HCT116 (cell line): ENCODE data around the gene SARNP. TPM values are rescaled to one million over a fixed set of nuclear protein-coding genes. Genes with fewer than 3 reads are reported as not detected.

Experiments used
- ATAC-seq: fragments of 200-7000 bp; cut with Tn5 transposase; 2 replicates; pipeline ENCODE4 v1.9.1; 2020; ENCODE audit warnings: mild to moderate bottlenecking, moderate library complexity
- BruUV-seq: library from RNA; stranded (reverse); fragments of 400-500 nt; replicated peaks from 2 replicates; lab custom pipeline; 2021; lab: Mats Ljungman, UMichigan
- CTCF ChIA-PET: fragments of 300-600 bp; sonication (Branson Sonifier 250); formaldehyde crosslinking; loops from one replicate; lab custom pipeline; 2021; ENCODE audit warnings: antibody characterized with exemption; lab: Charles Lee
- POLR2A ChIA-PET: fragments of 300-600, 350-600 bp; sonication (Branson Sonifier 250); formaldehyde crosslinking; loops from one replicate; lab custom pipeline; 2021; ENCODE audit warnings: antibody characterized with exemption; lab: Charles Lee
- RAD21 ChIA-PET, 2 experiments: fragments of 300-600 bp; sonication (Branson Sonifier 250); formaldehyde crosslinking; loops; one replicate each; lab custom pipeline; 2023; ENCODE audit warnings: low total read pairs in 2 of 2; ENCODE audit not compliant: uncharacterized antibody in 2 of 2, unreplicated experiment in 2 of 2, low non-redundant PET in 1 of 2; lab: Charles Lee
- DNase-seq: peaks from one replicate; pipeline ENCODE4 v3.0.0-alpha.2; 2010; ENCODE audit warnings: low read depth, low spot score
- H2AFZ ChIP-seq: fragments of 200-600 bp; shearing (Covaris generic), sonication (generic); 2 replicates; pipeline ENCODE4 v1.6.1; 2017; ENCODE audit warnings: low read depth, mixed run types, mixed read lengths, antibody characterized with exemption, low read length; ENCODE audit not compliant: poor library complexity, severe bottlenecking
- H3K27ac ChIP-seq: 2 replicates; pipeline ENCODE4 v1.5.1; 2012; ENCODE audit warnings: low read depth, low read length
- H3K27me3 ChIP-seq: fragments of 200-600 bp; sonication (generic); 2 replicates; pipeline ENCODE4 v1.6.1; 2016; ENCODE audit warnings: mixed run types, low read length, mixed read lengths; ENCODE audit not compliant: insufficient read depth
- H3K36me3 ChIP-seq, 2 experiments: fragments of 200-500 bp in 1 of 2; fragments of 200-600 bp in 1 of 2; sonication (Bioruptor generic) in 1 of 2; sonication (generic) in 1 of 2; 2 replicates each; pipeline versions ENCODE4 v1.5.1 to v1.6.1; 2014 to 2016; ENCODE audit warnings: low read length in 2 of 2, inconsistent platforms in 1 of 2, mixed read lengths in 1 of 2, mixed run types in 1 of 2; ENCODE audit not compliant: insufficient read depth in 2 of 2, control insufficient read depth in 1 of 2
- H3K4me1 ChIP-seq, 2 experiments: fragments of 200-600 bp in 1 of 2; sonication (generic) in 1 of 2; 2 replicates each; pipeline versions ENCODE4 v1.5.1 to v1.6.1; 2012 to 2017; ENCODE audit warnings: low read length in 2 of 2, inconsistent platforms in 1 of 2, mild to moderate bottlenecking in 1 of 2, mixed read lengths in 1 of 2, mixed run types in 1 of 2, moderate library complexity in 1 of 2; ENCODE audit not compliant: insufficient read depth in 2 of 2, control insufficient read depth in 1 of 2
- H3K4me2 ChIP-seq: fragments of 200-600 bp; sonication (generic); 2 replicates; pipeline ENCODE4 v1.6.1; 2017; ENCODE audit warnings: mixed run types, low read length, mixed read lengths
- H3K4me3 ChIP-seq, 2 experiments: fragments of 200-600 bp in 1 of 2; sonication (generic) in 1 of 2; replicated peaks in 1 of 2; 2 replicates each; pipeline ENCODE4 v1.5.1; 2011 to 2016; ENCODE audit warnings: low read length in 2 of 2, control low read depth in 1 of 2, low read depth in 1 of 2, mild to moderate bottlenecking in 1 of 2, mixed read lengths in 1 of 2, mixed run types in 1 of 2
- H3K79me2 ChIP-seq: fragments of 200-600 bp; sonication (generic); 2 replicates; pipeline ENCODE4 v1.6.1; 2017; ENCODE audit warnings: mild to moderate bottlenecking, mixed run types, low read length, moderate library complexity, mixed read lengths; ENCODE audit not compliant: insufficient read depth
- H3K9ac ChIP-seq: fragments of 200-600 bp; sonication (generic); 2 replicates; pipeline ENCODE4 v1.6.1; 2016; ENCODE audit warnings: low read length, mixed read lengths
- H3K9me2 ChIP-seq: fragments of 200-600 bp; sonication (generic), shearing (Covaris generic); 2 replicates; pipeline ENCODE4 v1.6.1; 2017; ENCODE audit warnings: mixed run types, mild to moderate bottlenecking, moderate library complexity; ENCODE audit not compliant: insufficient read depth
- H3K9me3 ChIP-seq, 2 experiments: fragments of 200-500 bp in 1 of 2; fragments of 200-600 bp in 1 of 2; sonication (Bioruptor generic) in 1 of 2; sonication (generic) in 1 of 2; 2 replicates each; pipeline ENCODE4 v1.6.1; 2014 to 2017; ENCODE audit warnings: low read length in 2 of 2, mixed read lengths in 2 of 2, inconsistent platforms in 1 of 2, low read depth in 1 of 2, mild to moderate bottlenecking in 1 of 2, mixed run types in 1 of 2, moderate library complexity in 1 of 2; ENCODE audit not compliant: control insufficient read depth in 1 of 2, insufficient read depth in 1 of 2
- H4K20me1 ChIP-seq: fragments of 200-600 bp; sonication (generic), shearing (Covaris generic); 2 replicates; pipeline ENCODE4 v1.6.1; 2017; ENCODE audit warnings: mixed run types, mild to moderate bottlenecking, moderate library complexity; ENCODE audit not compliant: insufficient read depth
- CBX3 ChIP-seq: IDR thresholded peaks from 2 replicates; pipeline ENCODE4 v1.6.1; 2012; ENCODE audit warnings: low read depth
- CEBPB ChIP-seq: IDR thresholded peaks from 2 replicates; pipeline ENCODE4 v1.6.1; 2012; ENCODE audit warnings: low read depth
- EGR1 ChIP-seq: IDR thresholded peaks from 2 replicates; pipeline ENCODE4 v1.6.1; 2012; ENCODE audit warnings: low read depth
- POLR2A ChIP-seq: IDR thresholded peaks from 2 replicates; pipeline ENCODE4 v1.7.0; 2011; ENCODE audit warnings: borderline replicate concordance; ENCODE audit not compliant: insufficient read depth, insufficient read length; ENCODE audit errors: extremely low read depth
- POLR2AphosphoS5 ChIP-seq: IDR thresholded peaks from 2 replicates; pipeline ENCODE4 v1.6.1; 2011; ENCODE audit warnings: mild to moderate bottlenecking, low read depth, low read length, moderate library complexity
- ZNF274 ChIP-seq: fragments of 200-500 bp; sonication (Bioruptor generic); IDR thresholded peaks from 2 replicates; pipeline ENCODE4 v1.6.1; 2014; ENCODE audit warnings: mild to moderate bottlenecking, low read depth, low read length, inconsistent platforms
- intact Hi-C: fragments of 100-400 bp; cut with micrococcal nuclease; formaldehyde crosslinking; loops from 2 replicates; pipeline ENCODE4 v1.10.0; 2022
- total RNA-seq: library from RNA; stranded (reverse); gene quantifications from one replicate; pipeline ENCODE4 v1.2.1, GENCODE V29; 2021; ENCODE audit not compliant: unreplicated experiment

Gene SARNP
- total RNA-seq, 1 experiment from 2014 or later: 82.4 TPM

- no peak for ATAC-seq
- RAD21 ChIA-PET: interaction anchor here in 1 of 2 experiments (1.0 kb wide), 1 partner anchor 8 kb away, joined by 3 read pairs; no protein-coding TSS in a partner anchor
- H3K9ac ChIP-seq: no peak overlapping the region
- H3K27ac ChIP-seq: no peak overlapping the region
- H3K9me2 ChIP-seq: no peaks in the 10 kb centered on the region
- no TSS peak for BruUV-seq
- peaks cover 5% of the 10 kb centered on the region for H3K79me2 ChIP-seq
- TF ChIP-seq POLR2AphosphoS5 (no peak), CEBPB (no peak), CBX3 (no peak), EGR1 (no peak), ZNF274 (no peak)
- TF ChIP-seq, all 23 proteins: peak for 0
- ChIA-PET POLR2A (no interaction called here), CTCF (no interaction called here)
- Histone ChIP-seq H3K4me3 (no peak overlapping the region), H3K27me3 (no peaks in the 10 kb centered on the region), H4K20me1 (no peaks in the 10 kb centered on the region), H3K4me2 (0 out of 2 replicates have a peak overlapping the region, but pooled peaks have one; percentile 18), H3K9me3 (no peaks in the 10 kb centered on the region), H3K4me1 (peaks cover 20 to 46% of the 10 kb centered on the region in 2 experiments), H2AFZ (no peak overlapping the region), H3K36me3 (no peaks in the 10 kb centered on the region)
- no peak for DNase-seq
- intact Hi-C loops: loop anchor here (10.0 kb wide), 1 partner anchor 382 kb away; the partner anchor contains the start of genes RPL41 and ZC3H10
These were observed 84.4 kb downstream of the SARNP start for GRCh38 chr12:55733021-55733555.

GRCh38 chr12:55732288-55732687 lies 85.2 kb downstream of the SARNP start:
- peaks cover 13% of the 10 kb centered on the region for H3K79me2 ChIP-seq
- intact Hi-C loops: loop anchor here (10.0 kb wide), 1 partner anchor 383 kb away; the partner anchor contains the start of genes RPL41 and ZC3H10
- peaks cover 14 to 46% of the 10 kb centered on the region in 2 experiments for H3K4me1 ChIP-seq
- H3K4me2 ChIP-seq: no peak overlapping the region
- H4K20me1 ChIP-seq: no peaks in the 10 kb centered on the region
- no peak for DNase-seq
- H3K9me3 ChIP-seq: no peaks in the 10 kb centered on the region
- RAD21 ChIA-PET: no interaction called here
- no peak for TF ChIP-seq POLR2A
- no peaks in the 10 kb centered on the region for H3K9me2 ChIP-seq
- no peak overlapping the region for H3K4me3 ChIP-seq
- ATAC-seq: no peak
- H3K27me3 ChIP-seq: no peaks in the 10 kb centered on the region
- no peak overlapping the region for H2AFZ ChIP-seq
- H3K27ac ChIP-seq: no peak overlapping the region
- POLR2A ChIA-PET: no interaction called here
- H3K9ac ChIP-seq: no peak overlapping the region
- CTCF ChIA-PET: no interaction called here
- H3K36me3 ChIP-seq: no peaks in the 10 kb centered on the region; a peak in 1 of 4 replicates
- BruUV-seq: no TSS peak
